Spleen (tissue), 3 donors: Measurements from ENCODE around the gene TBX4.

Experiments
- POLR2A ChIP-seq, 3 donors: fragments of 450-650 bp; IDR thresholded peaks; one replicate each; pipeline ENCODE4 v1.5.1; 2017; ENCODE audit warnings: antibody characterized with exemption in 3 of 3, mild to moderate bottlenecking in 1 of 3
- POLR2AphosphoS5 ChIP-seq, 3 donors: sonication (generic); formaldehyde crosslinking; IDR thresholded peaks; one replicate each; pipeline ENCODE4 v1.5.1; 2017; ENCODE audit warnings: antibody characterized with exemption in 3 of 3

DNA sequence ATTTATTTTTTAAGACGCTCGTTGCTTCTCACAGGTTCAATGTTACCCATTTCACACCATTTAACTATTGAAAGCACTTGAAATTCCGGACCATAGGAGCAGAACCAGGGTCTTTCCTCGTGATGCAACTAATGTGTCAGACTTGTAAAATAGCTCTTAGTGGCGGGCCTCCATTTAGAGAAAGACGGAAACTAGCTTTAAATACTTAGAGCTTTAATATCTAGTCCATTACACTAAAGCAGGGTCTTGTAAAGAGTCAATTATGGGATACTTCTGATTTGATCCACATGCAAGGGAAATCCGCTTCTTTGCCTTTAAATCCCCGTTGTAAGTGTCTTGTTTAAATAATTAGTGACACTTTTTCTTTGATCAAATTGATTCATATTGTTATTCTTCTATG is 82.2 kb downstream of the TBX4 start:
- TF ChIP-seq POLR2AphosphoS5 (IDR thresholded peaks at IDR 0.05) (no peak), POLR2A (IDR thresholded peaks at IDR 0.05) (no peak)
